AG09309 (cell line): Measurements from ENCODE around the gene PROM2.

Experiments
- DNase-seq: peaks from one replicate; pipeline ENCODE4 v3.0.0-alpha.2; 2010; ENCODE audit warnings: low read depth
- H3K4me3 ChIP-seq: 2 replicates; pipeline ENCODE4 v1.5.1; 2011; ENCODE audit warnings: mild to moderate bottlenecking, low read depth, low read length, moderate library complexity; ENCODE audit not compliant: control insufficient read depth
- CTCF ChIP-seq: IDR thresholded peaks from 2 replicates; pipeline ENCODE4 v1.5.1; 2011; ENCODE audit warnings: mild to moderate bottlenecking, low read depth, low read length, inconsistent platforms; ENCODE audit not compliant: insufficient read depth, control insufficient read depth; ENCODE audit errors: missing control alignments

The PROM2 gene

GRCh38 chr2:95262896-95263542 lies 11.2 kb upstream of the PROM2 start:
- no peak for TF ChIP-seq CTCF
- no peak overlapping the region for H3K4me3 ChIP-seq
- DNase-seq: no peak

- peak; percentile 2 for TF ChIP-seq CTCF
- no peak overlapping the region for H3K4me3 ChIP-seq
- DNase-seq: no peak
Measured at GRCh38 chr2:95264624-95265023, 9.6 kb upstream of the PROM2 start.

DNA sequence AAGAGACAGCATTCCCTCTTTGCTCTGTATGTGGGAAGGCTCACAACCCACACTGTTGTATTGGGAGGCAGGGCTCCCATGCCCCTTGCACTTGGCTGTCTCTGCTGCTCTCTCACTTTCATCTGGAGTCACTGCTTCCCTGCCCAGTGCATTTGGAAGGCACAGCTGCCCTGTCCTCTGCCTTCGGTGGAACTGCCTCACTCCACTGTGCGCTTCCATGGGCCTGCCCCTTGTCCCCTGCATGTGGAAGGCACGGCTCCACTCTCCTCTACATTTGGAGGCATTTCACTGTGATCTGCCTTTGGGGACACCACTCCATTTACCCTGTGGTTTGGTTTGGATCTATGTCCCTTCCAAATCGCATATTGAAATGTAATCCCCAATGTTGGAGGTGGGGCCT lies 9.1 kb upstream of the PROM2 start:
- no peak for DNase-seq
- no peak for TF ChIP-seq CTCF
- H3K4me3 ChIP-seq: no peak overlapping the region

DNA sequence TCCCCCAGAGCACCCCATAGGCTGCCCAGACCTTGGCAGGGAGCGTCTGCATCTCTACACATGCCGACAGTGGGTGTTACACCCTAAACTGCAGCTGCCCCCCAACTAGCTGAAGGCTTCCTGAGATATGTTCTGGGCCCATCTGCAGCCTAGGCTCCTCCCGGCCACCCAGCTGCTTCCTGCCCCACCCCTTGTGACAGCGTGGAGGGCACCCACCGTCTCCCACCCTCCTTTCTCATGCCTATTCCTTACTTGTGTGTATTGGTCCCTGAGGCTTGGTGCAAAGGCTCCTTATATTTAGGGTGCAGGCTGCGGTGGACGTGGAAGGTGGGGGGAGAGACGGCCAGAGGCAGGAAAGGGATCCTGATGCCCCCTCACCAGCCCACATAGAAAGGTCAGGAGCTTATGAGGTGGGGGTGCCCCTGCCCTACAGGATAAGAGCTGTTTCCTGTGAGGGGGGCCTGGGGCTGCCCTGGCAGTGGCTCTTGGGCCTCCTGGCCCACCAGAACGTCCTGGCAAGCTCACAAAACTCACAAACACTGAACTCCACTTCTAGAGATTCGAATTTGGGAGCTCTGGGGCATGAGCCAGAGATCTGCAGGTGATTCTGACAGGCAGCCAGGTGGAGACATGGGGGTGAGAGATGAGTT lies 7.3 kb upstream of the PROM2 start:
- no peak for TF ChIP-seq CTCF
- H3K4me3 ChIP-seq: no peak overlapping the region
- DNase-seq: no peak

DNA sequence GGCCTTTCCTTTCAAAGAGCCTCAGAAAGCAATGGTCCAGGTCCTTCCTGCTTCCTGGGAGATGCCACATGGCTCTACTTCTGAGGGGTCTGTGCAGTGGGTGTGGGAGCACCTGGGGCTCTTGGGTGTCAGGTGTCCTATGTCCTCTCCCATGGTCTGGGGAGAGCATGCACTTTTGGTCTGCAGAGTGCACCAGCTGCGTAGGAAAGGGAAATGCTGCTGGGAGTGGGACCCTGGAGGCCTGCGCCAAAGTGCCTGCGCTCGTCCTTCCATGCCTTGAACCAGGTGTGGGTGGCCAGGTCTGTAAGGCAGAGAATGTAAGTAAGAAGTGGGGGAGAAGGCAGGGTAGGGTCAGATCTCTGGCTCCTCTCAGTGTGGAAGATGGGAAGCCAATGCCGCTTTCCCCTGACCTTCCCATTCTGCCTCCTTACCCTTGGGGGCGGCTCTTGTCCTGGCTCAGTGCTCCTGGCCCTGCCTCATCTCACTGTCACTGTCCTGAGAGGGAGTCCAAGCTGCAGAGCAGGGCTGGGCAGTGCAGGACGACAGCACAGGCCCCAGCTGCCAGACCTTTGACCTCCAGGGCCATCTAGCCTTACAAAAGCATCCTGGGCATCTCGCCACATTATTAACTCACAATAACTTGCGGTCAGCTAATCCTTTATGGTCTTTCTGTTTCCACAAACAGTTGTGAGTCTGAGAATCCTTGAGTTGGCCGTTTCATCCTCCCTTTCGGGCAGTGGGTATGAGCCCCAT lies 6.6 kb upstream of the PROM2 start:
- TF ChIP-seq CTCF: no peak
- H3K4me3 ChIP-seq: no peak overlapping the region
- no peak for DNase-seq

DNA sequence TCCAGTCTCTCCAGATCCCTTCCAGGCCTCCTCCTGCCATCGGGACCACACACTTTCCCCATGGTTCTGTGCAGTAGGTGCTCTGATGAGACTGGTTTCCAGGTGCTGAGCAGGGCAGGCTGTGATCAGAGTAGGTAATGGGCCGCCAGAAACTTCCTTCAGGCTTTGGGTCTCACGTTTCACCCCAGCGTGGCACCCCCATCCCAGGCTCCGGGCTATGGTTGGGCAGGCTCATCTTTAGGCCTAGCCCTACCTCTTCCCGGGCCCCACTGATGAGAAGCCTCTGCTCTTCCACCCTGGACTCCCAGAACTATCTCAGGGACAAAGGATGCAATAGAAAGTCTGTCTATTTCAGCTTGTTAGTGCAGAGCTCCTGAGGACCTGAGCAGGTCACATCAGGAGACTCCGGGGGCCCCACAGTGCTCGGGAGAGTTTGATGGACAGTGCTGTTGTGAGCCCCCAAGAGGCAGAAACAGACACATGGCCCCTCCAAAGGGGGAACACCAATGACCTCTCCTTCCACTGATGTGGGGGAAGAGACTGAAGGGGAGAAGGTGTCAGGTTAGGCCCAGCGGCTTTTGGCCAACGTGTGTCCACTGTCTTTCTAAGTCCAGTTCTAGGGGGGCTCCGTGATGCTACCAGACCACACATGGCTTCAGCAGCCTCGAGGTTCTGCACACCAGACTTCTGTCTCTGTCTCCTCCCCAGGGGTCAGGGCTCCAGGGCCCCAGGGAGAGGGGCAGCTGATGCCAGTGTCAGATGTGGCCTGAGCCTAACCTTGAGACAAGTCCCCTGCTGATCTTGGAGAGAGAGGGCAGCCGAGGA lies 5.8 kb upstream of the PROM2 start:
- H3K4me3 ChIP-seq: no peak overlapping the region
- no peak for TF ChIP-seq CTCF
- DNase-seq: no peak
